MM.1S (cell line): ENCODE data around the gene MAP3K4.
"Not testable (repeated sequence)": the region's sequence is repeated elsewhere in the genome, so short reads cannot be mapped to it uniquely, and the experiment has no call there.

ENCODE experiments used
- DNase-seq: peaks from one replicate; pipeline ENCODE4 v3.0.0-alpha.2; 2015
- H2AFZ ChIP-seq: fragments of 300-600 bp; sonication (generic); 2 replicates; pipeline ENCODE4 v1.6.0; 2016; ENCODE audit warnings: antibody characterized with exemption, low read length
- H3F3A ChIP-seq: fragments of 300-600 bp; sonication (generic); 2 replicates; pipeline ENCODE4 v1.6.1; 2016; ENCODE audit warnings: mild to moderate bottlenecking, antibody characterized with exemption, low read length, moderate library complexity, mixed read lengths; ENCODE audit not compliant: insufficient read depth
- H3K27ac ChIP-seq: fragments of 300-600 bp; sonication (generic); 2 replicates; pipeline ENCODE4 v1.5.1; 2016; ENCODE audit warnings: mild to moderate bottlenecking, low read length
- H3K27me3 ChIP-seq: fragments of 300-600 bp; sonication (generic); replicated peaks from 2 replicates; pipeline ENCODE4 v1.6.0; 2016; ENCODE audit warnings: low read length; ENCODE audit not compliant: insufficient read depth
- H3K36me3 ChIP-seq: fragments of 300-600 bp; sonication (generic); replicated peaks from 2 replicates; pipeline ENCODE4 v1.6.1; 2016; ENCODE audit warnings: mild to moderate bottlenecking, low read length, mixed read lengths; ENCODE audit not compliant: insufficient read depth
- H3K4me1 ChIP-seq: fragments of 300-600 bp; sonication (generic); 2 replicates; pipeline ENCODE4 v1.6.1; 2016; ENCODE audit warnings: low read length, mixed read lengths
- H3K4me2 ChIP-seq: fragments of 300-600 bp; sonication (generic); 2 replicates; pipeline ENCODE4 v1.6.0; 2016; ENCODE audit warnings: low read depth, low read length
- H3K4me3 ChIP-seq: fragments of 300-600 bp; sonication (generic); 2 replicates; pipeline ENCODE4 v1.5.1; 2016; ENCODE audit warnings: low read length, mixed read lengths
- H3K79me2 ChIP-seq: fragments of 300-600 bp; sonication (generic); 2 replicates; pipeline ENCODE4 v1.6.1; 2016; ENCODE audit warnings: mixed run types, low read length, mixed read lengths
- H3K9ac ChIP-seq: fragments of 300-600 bp; sonication (generic); 2 replicates; pipeline ENCODE4 v1.6.1; 2016; ENCODE audit warnings: low read length, mixed read lengths
- H3K9me2 ChIP-seq: fragments of 300-600 bp; sonication (generic); replicated peaks from 2 replicates; pipeline ENCODE4 v1.6.1; 2016; ENCODE audit warnings: mild to moderate bottlenecking, low read length, mixed read lengths; ENCODE audit not compliant: insufficient read depth
- H3K9me3 ChIP-seq: fragments of 300-600 bp; sonication (generic); replicated peaks from 2 replicates; pipeline ENCODE4 v1.6.1; 2016; ENCODE audit warnings: mild to moderate bottlenecking, low read length, mixed read lengths; ENCODE audit not compliant: insufficient read depth
- H4K20me1 ChIP-seq: fragments of 300-600 bp; sonication (generic); 2 replicates; pipeline ENCODE4 v1.6.1; 2016; ENCODE audit warnings: mild to moderate bottlenecking, low read length, moderate library complexity, mixed read lengths; ENCODE audit not compliant: insufficient read depth
- CTCF ChIP-seq: fragments of 300-600 bp; sonication (generic); IDR thresholded peaks from 2 replicates; pipeline ENCODE4 v1.5.1; 2016; ENCODE audit warnings: antibody characterized with exemption, low read length, mixed read lengths
- EZH2 ChIP-seq: fragments of 300-600 bp; sonication (generic); optimal IDR thresholded peaks from 2 replicates; pipeline ENCODE3; 2017; ENCODE audit warnings: low read depth, mild to moderate bottlenecking, antibody characterized with exemption, low read length, mixed read lengths
- EZH2phosphoT487 ChIP-seq: fragments of 300-600 bp; sonication (generic); IDR thresholded peaks from 2 replicates; pipeline ENCODE4 v1.6.1; 2018; ENCODE audit warnings: antibody characterized with exemption, low read length

MAP3K4 gene

GRCh38 chr6:160979061-160979708 lies 12.4 kb upstream of the MAP3K4 start:
- no peaks in the 10 kb centered on the region for H4K20me1 ChIP-seq
- no peak for TF ChIP-seq EZH2phosphoT487
- TF ChIP-seq CTCF, result no peak
- TF ChIP-seq EZH2, result no peak
- no peaks in the 10 kb centered on the region for H3K4me1 ChIP-seq
- no peaks in the 10 kb centered on the region for H3K9me3 ChIP-seq
- no peak overlapping the region for H3K4me3 ChIP-seq
- no peak overlapping the region for H3K4me2 ChIP-seq
- H3K27me3 ChIP-seq, result no peaks in the 10 kb centered on the region
- H3K9ac ChIP-seq, result no peak overlapping the region
- H2AFZ ChIP-seq, result no peak overlapping the region
- no peaks in the 10 kb centered on the region for H3K9me2 ChIP-seq
- no peaks in the 10 kb centered on the region for H3F3A ChIP-seq
- no peak overlapping the region for H3K27ac ChIP-seq
- H3K36me3 ChIP-seq, result no peaks in the 10 kb centered on the region
- no peak for DNase-seq
- no peaks in the 10 kb centered on the region for H3K79me2 ChIP-seq

GRCh38 chr6:160983377-160983948 lies 8.1 kb upstream of the MAP3K4 start:
- H3K27me3 ChIP-seq, H3K4me1 ChIP-seq, H3K36me3 ChIP-seq: not testable (repeated sequence)

GRCh38 chr6:160986851-160987250 lies 4.7 kb upstream of the MAP3K4 start:
- Histone ChIP-seq H3K9ac (no peak overlapping the region), H2AFZ (no peak overlapping the region), H3K9me2 (no peaks in the 10 kb centered on the region), H3K27me3 (no peaks in the 10 kb centered on the region), H3K4me3 (no peak overlapping the region), H3K79me2 (peaks cover 2% of the 10 kb centered on the region), H4K20me1 (no peaks in the 10 kb centered on the region), H3K4me1 (no peaks in the 10 kb centered on the region), H3F3A (no peaks in the 10 kb centered on the region), H3K36me3 (no peaks in the 10 kb centered on the region), H3K27ac (no peak overlapping the region), H3K4me2 (no peak overlapping the region), H3K9me3 (no peaks in the 10 kb centered on the region)
- TF ChIP-seq CTCF, result no peak
- TF ChIP-seq EZH2, result no peak
- TF ChIP-seq EZH2phosphoT487, result no peak
- DNase-seq, result no peak

More at GRCh38 chr6:160983377-160983948, 8.1 kb upstream of the MAP3K4 start:
- H3K9ac ChIP-seq, H3F3A ChIP-seq, DNase-seq, H2AFZ ChIP-seq, H3K9me2 ChIP-seq, H3K4me2 ChIP-seq, H3K27ac ChIP-seq, H3K4me3 ChIP-seq, H4K20me1 ChIP-seq, H3K9me3 ChIP-seq, H3K79me2 ChIP-seq: not testable (repeated sequence)

- DNase-seq, result no peak
- Histone ChIP-seq H2AFZ (no peak overlapping the region), H4K20me1 (no peaks in the 10 kb centered on the region), H3K4me3 (no peak overlapping the region), H3K36me3 (no peaks in the 10 kb centered on the region), H3K27ac (no peak overlapping the region), H3K9ac (no peak overlapping the region), H3F3A (peaks cover 1% of the 10 kb centered on the region; the same call in 1 of the 2 replicates), H3K9me3 (no peaks in the 10 kb centered on the region), H3K9me2 (no peaks in the 10 kb centered on the region), H3K4me2 (no peak overlapping the region), H3K79me2 (peaks cover 6% of the 10 kb centered on the region), H3K27me3 (no peaks in the 10 kb centered on the region), H3K4me1 (no peaks in the 10 kb centered on the region)
- TF ChIP-seq CTCF, result no peak
- TF ChIP-seq EZH2, result no peak
- TF ChIP-seq EZH2phosphoT487, result no peak
Observed at GRCh38 chr6:160987265-160987664, 4.3 kb upstream of the MAP3K4 start.
